NCI-H82 treated with DMSO at 0.1 percent for 48 hours (cell line): Measurements from ENCODE around the gene USP47.

Source experiments
- DNase-seq: peaks from one replicate; lab custom pipeline; 2025; ENCODE audit not compliant: unreplicated experiment; lab: John Stamatoyannopoulos, UW

The USP47 gene

DNA sequence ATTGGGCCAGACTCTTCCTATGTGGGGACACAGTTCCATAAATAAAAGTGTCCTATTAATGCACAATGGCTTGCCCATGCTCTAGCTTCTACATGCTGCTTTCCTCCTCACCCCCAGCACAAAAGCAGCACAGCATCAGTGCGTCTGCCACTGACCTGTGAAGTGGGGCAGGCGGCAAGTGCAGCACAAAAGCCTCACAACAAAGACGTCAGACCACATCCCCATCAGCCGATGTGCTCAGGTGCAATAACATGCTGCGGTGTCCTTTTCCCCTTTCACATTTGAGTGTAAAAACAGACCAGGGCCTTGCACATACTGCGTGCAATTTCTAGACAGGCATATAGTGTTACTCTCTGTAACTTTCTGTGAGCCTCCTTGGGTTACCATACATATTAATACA lies 153.8 kb downstream of the USP47 start:
- no peak for DNase-seq

DNA sequence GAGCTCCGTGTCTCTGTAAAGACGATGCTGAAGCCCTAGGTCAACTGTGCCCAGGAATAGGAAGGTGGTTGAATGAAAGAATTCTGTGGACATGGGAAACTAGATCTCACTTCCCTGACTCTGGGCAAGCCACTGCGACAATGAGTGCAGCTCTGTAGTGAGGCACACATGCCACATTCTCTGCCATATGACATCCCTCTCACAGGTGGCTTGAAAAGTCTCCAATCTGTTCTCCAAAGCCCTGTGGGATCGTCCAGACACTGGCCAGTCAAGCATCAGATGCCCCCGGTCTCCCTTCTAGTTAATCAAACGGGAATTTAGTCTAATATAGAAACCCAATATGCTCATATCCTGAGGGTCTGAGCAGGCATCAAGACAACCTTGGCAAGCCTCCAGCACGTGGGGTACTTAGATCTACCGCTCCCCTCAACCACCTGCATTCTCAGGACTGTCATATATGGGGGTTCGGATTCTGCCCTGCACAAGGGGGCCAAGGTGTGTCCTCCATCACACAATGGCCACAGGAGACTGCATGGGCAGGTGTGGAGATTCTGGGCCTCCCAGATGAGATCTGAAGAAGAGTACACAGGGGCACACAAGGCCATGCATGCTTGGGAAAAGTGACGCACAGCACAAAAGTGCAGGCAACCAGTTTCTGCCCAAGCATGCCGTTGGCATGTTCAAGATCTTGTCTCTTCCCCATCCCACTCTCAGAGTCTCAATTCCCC lies 154.7 kb downstream of the USP47 start:
- no peak for DNase-seq

DNA sequence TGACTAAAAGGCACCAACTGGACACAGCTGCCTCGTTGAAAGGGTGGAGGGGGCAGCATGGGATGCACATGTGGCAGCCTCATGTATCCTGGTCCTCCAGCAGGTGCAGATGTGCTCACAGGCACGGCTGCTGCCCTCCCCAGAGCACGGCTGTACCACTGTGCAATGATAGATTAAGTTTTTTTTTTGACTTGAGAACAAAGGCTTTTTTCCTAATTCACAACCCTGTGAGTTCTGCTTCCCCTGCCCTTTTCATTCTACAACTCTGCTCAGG lies 155.2 kb downstream of the USP47 start:
- no peak for DNase-seq

DNA sequence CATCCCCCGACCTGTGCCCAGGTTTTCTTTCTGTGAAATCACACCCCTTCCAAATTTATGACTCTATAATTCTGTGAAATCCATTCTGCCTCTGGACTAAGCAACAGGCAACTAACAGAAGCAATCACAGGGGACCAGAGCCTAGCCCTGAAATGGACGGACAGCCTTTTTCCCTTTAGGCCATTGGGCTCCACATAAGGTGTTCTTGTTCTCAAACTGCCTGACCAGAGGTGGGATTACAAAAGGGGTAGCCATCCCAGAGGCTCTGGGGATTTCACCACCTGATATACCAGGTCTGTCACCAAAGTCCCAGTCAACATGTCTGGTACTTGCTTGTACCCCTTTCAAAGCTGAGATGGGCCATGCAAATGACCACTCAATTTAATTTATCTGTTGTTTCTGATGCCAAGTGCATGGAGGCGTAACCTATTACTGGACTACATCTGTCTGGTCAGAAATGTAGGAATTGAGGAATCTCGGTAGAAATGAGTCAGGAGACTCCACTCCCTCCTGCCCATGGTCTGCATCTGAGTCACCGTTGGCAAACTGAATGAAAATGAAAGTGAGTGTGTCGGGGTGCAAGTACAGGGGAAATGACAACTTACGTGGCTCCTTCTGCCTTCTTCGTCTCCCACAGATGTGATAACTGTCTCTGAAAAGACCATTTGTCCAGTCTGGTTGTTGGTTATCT lies 156.5 kb downstream of the USP47 start:
- DNase-seq, result no peak

DNA sequence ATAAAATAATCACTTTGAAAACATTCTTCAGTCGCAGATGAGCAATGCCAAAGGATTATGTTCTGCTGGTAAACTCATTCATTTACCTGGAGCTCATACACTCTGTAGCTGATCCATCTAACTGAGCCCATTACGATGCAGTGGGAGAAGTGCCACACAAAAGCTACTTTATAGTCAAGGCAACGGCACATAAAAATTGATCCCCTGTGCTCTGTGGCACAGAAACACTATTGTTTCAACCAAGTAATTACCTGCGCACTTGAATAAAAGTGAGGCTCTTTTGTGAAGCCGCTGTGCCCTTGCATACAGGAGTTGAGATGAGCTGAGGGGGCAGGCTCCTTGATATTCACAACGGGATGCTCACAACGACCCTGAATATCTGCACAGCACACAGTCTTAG lies 159.4 kb downstream of the USP47 start:
- DNase-seq, result no peak

DNA sequence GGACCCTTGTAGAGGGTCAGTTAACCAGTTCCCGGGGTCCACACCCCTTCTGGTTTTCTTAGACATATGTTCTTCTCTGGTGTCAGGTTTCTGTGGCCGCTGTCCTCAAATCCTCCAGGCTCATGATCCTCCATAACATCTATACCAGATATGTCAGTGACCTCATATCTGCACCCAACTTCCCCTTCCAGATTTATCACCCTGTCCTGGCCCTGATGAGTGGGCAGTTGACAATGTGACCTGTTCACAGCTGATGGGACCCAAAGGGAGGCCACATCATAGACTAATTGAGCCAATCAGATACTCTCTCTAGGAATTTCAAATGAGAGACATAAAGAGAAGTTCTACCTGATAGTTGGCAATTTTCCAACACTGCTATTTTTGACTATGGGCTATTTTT lies 161.6 kb downstream of the USP47 start:
- no peak for DNase-seq

DNA sequence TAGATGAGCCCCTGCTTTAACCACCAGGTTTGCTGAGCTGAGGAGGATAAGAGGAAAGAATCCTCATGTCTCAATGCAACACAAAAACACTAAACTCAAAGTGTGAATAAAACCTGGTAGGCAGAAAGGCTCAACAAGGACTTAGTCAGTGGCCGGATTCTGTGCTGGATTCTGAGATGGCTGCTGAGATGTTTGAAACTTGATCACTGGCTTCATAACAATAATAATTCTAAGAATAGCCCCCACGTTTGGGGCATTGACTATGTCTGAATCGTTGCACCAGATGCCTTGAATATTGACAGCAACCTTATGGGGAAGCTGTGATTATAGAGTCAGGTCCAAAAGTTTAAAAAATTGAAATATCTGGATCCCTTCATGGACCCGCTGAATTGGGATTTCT lies 162.0 kb downstream of the USP47 start:
- DNase-seq, result no peak

DNA sequence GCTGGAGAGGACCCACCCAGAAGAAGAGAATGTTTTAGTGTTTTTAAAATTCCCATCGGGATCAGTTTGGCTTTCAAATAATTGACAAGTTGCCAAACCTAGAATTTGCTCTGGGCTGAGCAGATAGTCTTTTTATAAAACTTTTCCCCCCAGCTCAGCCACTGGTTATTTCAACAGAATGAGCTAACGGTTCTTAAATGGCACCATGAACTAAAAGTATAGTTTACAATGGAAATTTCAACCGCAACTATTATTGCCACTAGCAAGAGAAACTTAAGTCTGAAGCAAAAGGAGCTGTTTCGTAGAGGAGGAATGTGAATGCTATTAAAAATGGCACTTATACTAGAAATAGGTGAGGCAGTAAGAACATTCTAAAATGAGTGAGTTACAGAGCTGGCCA lies 163.3 kb downstream of the USP47 start:
- no peak for DNase-seq

DNA sequence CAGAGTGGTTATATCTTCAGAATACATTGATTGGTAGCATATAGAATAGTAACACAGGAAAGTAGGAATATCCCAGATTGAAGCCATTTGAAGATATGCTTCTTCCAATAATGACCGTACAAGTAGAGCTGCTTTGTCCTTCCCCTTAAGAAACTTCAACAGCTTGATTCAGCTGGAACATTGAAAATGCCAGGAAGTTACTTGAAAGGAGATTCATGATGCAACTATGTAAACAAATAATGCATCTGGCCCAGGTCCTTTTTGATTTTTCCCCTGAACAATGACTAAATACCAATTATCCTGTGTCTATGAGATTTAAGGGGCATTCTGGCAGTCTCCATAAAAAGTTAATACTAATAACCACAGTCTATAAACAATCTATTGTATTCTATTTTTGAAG lies 163.7 kb downstream of the USP47 start:
- no peak for DNase-seq

DNA sequence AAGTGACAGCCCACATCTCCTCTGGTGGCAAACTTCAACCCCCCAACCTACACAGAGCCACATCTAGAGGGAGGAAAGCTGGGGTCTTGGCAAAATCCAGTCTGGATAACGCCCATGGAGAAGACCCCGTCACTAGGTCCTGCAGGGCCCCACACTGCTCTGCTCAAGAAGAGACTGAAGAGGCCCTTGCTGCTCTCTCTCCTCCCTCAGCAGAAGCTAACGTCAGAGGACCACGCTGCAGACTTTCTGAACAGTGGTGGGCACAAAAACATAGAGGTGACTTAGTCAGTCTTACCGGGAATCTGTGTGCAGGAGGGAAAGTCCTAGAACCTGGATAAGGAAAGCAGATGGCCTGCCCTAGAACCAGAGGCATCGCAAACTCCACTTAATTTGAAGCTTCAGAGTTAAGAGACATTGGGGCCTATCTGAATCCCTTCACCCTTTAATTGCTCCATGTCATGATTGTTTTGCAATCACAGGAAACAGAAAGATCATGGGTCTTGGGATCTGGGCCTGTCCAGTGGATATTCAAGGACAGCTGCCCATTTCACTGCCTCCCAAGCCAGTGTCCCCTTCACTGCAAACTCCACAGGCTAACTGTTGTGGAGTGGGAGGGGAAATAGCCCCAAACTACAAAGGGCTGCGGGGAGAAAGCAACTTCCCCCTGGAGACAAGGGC lies 164.9 kb downstream of the USP47 start:
- DNase-seq, result no peak

DNA sequence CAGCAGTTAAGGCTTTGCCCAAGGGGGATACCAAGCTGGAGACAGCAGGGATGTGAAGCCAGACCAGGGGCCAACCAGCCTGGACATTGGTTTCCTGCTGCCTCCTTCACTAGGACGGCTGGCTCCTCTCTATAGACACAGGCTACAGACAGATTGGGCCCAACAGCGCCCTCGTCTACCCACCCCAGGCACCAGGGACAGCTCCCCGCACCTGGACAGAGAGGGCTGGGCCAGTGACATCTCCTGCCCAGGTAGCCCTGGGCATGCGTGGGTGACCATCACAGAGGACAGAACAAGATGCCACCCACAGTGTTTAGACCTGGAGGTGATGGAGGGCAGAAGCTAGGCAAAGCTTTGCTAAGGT lies 165.4 kb downstream of the USP47 start:
- DNase-seq, result no peak

DNA sequence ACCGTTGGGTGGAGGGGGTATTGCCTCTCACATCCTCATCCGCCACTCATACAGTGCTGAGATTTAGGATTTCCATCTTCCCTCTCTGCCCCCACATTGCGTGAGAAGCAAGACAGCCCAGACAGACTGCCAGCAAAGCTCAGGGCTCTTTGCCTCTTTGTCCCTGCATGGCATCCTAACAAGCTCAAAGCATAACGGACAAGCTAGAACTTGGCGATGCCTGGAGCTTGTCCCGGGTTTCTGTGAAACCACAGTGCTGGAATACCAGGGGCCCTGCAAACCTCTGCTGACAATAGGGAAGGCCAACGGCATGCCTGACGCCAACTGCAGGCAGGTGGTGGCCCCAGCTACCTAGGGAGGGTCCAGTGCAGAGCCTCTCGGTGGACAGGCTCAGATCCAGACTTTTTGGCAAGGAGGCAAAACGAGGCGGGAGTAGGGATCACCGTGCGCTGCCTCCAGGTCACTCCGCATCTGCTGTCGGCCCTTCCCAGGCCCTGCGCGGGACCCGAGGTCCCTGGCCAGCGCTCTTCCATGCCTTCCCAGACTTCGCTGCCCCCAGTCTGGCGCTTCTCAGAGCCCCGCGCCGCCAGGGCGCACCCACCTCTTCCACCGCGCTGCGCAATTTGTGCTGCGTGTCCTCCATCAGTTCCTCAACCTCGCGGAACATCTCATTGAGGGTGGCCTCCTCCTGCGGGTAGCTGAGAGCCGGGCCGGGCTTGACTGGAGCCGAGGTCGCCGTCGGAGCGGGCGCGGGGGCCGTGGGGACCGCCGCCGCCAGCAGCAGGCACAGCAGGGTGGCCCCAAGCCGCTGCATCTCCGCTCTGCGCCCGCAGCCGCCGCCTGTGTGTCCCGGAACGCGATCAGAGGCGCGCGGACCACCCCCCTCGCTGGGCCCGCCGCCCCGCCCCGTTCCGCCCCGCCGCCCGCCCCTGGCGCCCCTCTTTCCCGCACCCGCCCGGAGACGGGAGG lies 166.3 kb downstream of the USP47 start, which contains the start of gene DKK3:
DKK3 (minus strand) TSS at position 858 of the 969 bp plus-strand sequence; CDS start at position 814, 44 bp downstream.
- DNase-seq, result no peak
